Neural cell (in vitro differentiated cells): ENCODE data around the gene ZNF283. TPM values are rescaled to one million over a fixed set of nuclear protein-coding genes. Genes with fewer than 3 reads are reported as not detected.

ENCODE experiments used
- H2AFZ ChIP-seq: fragments of 200-600, 300-800 bp; sonication (generic), shearing (Covaris generic); 2 replicates; pipeline ENCODE4 v1.6.0; 2014; ENCODE audit warnings: low read depth, mild to moderate bottlenecking, antibody characterized with exemption, low read length, moderate library complexity
- H3F3A ChIP-seq: fragments of 200-600 bp; shearing (Covaris generic); 2 replicates; pipeline ENCODE4 v1.6.1; 2016; ENCODE audit warnings: mild to moderate bottlenecking, moderate library complexity, mixed read lengths, antibody characterized with exemption, low read length; ENCODE audit not compliant: insufficient read depth, poor library complexity, severe bottlenecking
- H3K27ac ChIP-seq: fragments of 200-600, 300-800 bp; sonication (generic), shearing (Covaris generic); 2 replicates; pipeline ENCODE4 v1.5.1; 2014; ENCODE audit warnings: mild to moderate bottlenecking, low read length, moderate library complexity
- H3K27me3 ChIP-seq: fragments of 300-800, 200-600 bp; sonication (generic), shearing (Covaris generic); 2 replicates; pipeline ENCODE4 v1.6.0; 2014; ENCODE audit warnings: mild to moderate bottlenecking, low read depth, low read length, moderate library complexity; ENCODE audit not compliant: insufficient read depth
- H3K36me3 ChIP-seq: fragments of 300-800, 200-600 bp; sonication (generic), shearing (Covaris generic); 2 replicates; pipeline ENCODE4 v1.5.1; 2014; ENCODE audit warnings: mild to moderate bottlenecking, antibody characterized with exemption, low read length, moderate library complexity; ENCODE audit not compliant: insufficient read depth
- H3K4me2 ChIP-seq: fragments of 300-800, 200-600 bp; sonication (generic), shearing (Covaris generic); 2 replicates; pipeline ENCODE4 v1.6.0; 2014; ENCODE audit warnings: mild to moderate bottlenecking, low read length
- H3K4me3 ChIP-seq: fragments of 300-800, 200-600 bp; sonication (generic), shearing (Covaris generic); 2 replicates; pipeline ENCODE4 v1.5.1; 2014; ENCODE audit warnings: mild to moderate bottlenecking, low read length, moderate library complexity
- H3K79me2 ChIP-seq: fragments of 200-600 bp; shearing (Covaris generic); replicated peaks from 2 replicates; pipeline ENCODE4 v1.6.0; 2014; ENCODE audit warnings: mild to moderate bottlenecking, low read length, moderate library complexity; ENCODE audit not compliant: insufficient read depth
- H3K9ac ChIP-seq: fragments of 300-800, 200-600 bp; sonication (generic), shearing (Covaris generic); 2 replicates; pipeline ENCODE4 v1.6.1; 2016; ENCODE audit warnings: mild to moderate bottlenecking, low read length, mixed read lengths
- H3K9me2 ChIP-seq: fragments of 200-600 bp; shearing (Covaris generic); 2 replicates; pipeline ENCODE4 v1.6.1; 2016; ENCODE audit warnings: mild to moderate bottlenecking, low read length, mixed read lengths; ENCODE audit not compliant: insufficient read depth
- H3K9me3 ChIP-seq: fragments of 200-600, 300-800 bp; sonication (generic), shearing (Covaris generic); 2 replicates; pipeline ENCODE4 v1.6.1; 2016; ENCODE audit warnings: mild to moderate bottlenecking, mixed run types, low read length, moderate library complexity, mixed read lengths
- H4K20me1 ChIP-seq: fragments of 200-600 bp; shearing (Covaris generic); 2 replicates; pipeline ENCODE4 v1.6.1; 2016; ENCODE audit warnings: mild to moderate bottlenecking, mixed run types; ENCODE audit not compliant: insufficient read depth
- EP300 ChIP-seq: fragments of 450-650 bp; conservative IDR thresholded peaks from 2 replicates; pipeline ENCODE4 v1.6.1; 2014; ENCODE audit warnings: antibody characterized with exemption, mild to moderate bottlenecking, moderate library complexity; ENCODE audit not compliant: poor library complexity, severe bottlenecking
- EZH2 ChIP-seq: fragments of 200-600, 300-800 bp; shearing (Covaris generic), sonication (generic); IDR thresholded peaks from 2 replicates; pipeline ENCODE4 v1.6.1; 2014; ENCODE audit warnings: antibody characterized with exemption, low read length, borderline replicate concordance, mild to moderate bottlenecking; ENCODE audit not compliant: insufficient read depth, poor library complexity, severe bottlenecking
- MXI1 ChIP-seq: fragments of 450-650 bp; conservative IDR thresholded peaks from 2 replicates; pipeline ENCODE4 v1.6.1; 2014; ENCODE audit warnings: antibody characterized with exemption, mild to moderate bottlenecking; ENCODE audit not compliant: poor library complexity, severe bottlenecking
- POLR2AphosphoS5 ChIP-seq: IDR thresholded peaks from 2 replicates; pipeline ENCODE4 v1.6.1; 2012
- RAD21 ChIP-seq: fragments of 450-650 bp; conservative IDR thresholded peaks from 2 replicates; pipeline ENCODE4 v1.6.1; 2014; ENCODE audit warnings: antibody characterized with exemption, mild to moderate bottlenecking, moderate library complexity
- SMC3 ChIP-seq: fragments of 450-650 bp; conservative IDR thresholded peaks from 2 replicates; pipeline ENCODE4 v1.6.1; 2014; ENCODE audit warnings: antibody characterized with exemption, mild to moderate bottlenecking, moderate library complexity; ENCODE audit not compliant: poor library complexity
- TAF1 ChIP-seq: IDR thresholded peaks from 2 replicates; pipeline ENCODE4 v1.6.1; 2012; ENCODE audit warnings: low read depth
- polyA plus RNA-seq: library from polyadenylated mRNA; depleted of rRNA; stranded (reverse); fragments of >200 nt; gene quantifications from 2 replicates; pipeline ENCODE4 v1.2.3, GENCODE V29; 2014
- TF ChIP-seq, protein P1 (sequence below): IDR thresholded peaks from 2 replicates; pipeline ENCODE4 v1.6.1; 2012; ENCODE audit warnings: borderline replicate concordance
- TF ChIP-seq, protein P2 (sequence below): fragments of 450-650 bp; IDR thresholded peaks from 2 replicates; pipeline ENCODE4 v1.5.1; 2014; ENCODE audit warnings: antibody characterized with exemption, mild to moderate bottlenecking, moderate library complexity; ENCODE audit not compliant: poor library complexity, severe bottlenecking

ZNF283 gene
- polyA plus RNA-seq, 1 donor from 2014 or later = 14.9 TPM

DNA sequence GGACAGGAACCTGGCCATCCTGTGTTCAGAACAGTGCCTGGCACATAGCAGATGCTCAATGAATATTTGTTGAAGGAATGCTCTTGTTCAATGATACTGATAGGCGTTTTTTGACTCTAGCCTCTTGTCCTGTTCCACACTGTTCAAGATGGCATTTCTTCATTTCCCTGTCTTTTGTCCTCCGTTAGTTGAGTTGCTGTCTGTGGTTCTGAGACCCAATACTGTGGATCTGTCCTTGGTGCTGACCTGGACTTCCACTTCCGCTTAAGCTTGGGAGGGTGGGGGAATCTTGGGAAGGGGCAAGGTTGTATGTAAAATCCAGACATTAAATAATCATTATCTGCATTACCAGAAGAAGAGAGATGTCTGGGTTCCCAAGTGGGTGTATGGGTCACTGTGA lies 38.1 kb upstream of the ZNF283 start:
- peaks cover 6% of the 10 kb centered on the region for H3K27me3 ChIP-seq
- no peak overlapping the region for H3K9ac ChIP-seq
- no peak overlapping the region for H3K4me3 ChIP-seq
- H4K20me1 ChIP-seq = no peaks in the 10 kb centered on the region
- H3F3A ChIP-seq = no peaks in the 10 kb centered on the region
- TF ChIP-seq RAD21 = no peak
- TF ChIP-seq, protein P1, sequence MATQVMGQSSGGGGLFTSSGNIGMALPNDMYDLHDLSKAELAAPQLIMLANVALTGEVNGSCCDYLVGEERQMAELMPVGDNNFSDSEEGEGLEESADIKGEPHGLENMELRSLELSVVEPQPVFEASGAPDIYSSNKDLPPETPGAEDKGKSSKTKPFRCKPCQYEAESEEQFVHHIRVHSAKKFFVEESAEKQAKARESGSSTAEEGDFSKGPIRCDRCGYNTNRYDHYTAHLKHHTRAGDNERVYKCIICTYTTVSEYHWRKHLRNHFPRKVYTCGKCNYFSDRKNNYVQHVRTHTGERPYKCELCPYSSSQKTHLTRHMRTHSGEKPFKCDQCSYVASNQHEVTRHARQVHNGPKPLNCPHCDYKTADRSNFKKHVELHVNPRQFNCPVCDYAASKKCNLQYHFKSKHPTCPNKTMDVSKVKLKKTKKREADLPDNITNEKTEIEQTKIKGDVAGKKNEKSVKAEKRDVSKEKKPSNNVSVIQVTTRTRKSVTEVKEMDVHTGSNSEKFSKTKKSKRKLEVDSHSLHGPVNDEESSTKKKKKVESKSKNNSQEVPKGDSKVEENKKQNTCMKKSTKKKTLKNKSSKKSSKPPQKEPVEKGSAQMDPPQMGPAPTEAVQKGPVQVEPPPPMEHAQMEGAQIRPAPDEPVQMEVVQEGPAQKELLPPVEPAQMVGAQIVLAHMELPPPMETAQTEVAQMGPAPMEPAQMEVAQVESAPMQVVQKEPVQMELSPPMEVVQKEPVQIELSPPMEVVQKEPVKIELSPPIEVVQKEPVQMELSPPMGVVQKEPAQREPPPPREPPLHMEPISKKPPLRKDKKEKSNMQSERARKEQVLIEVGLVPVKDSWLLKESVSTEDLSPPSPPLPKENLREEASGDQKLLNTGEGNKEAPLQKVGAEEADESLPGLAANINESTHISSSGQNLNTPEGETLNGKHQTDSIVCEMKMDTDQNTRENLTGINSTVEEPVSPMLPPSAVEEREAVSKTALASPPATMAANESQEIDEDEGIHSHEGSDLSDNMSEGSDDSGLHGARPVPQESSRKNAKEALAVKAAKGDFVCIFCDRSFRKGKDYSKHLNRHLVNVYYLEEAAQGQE = no peak
- no peaks in the 10 kb centered on the region for H3K79me2 ChIP-seq
- no peaks in the 10 kb centered on the region for H3K9me2 ChIP-seq
- H3K36me3 ChIP-seq = no peaks in the 10 kb centered on the region
- H3K27ac ChIP-seq = no peak overlapping the region
- H2AFZ ChIP-seq = no peak overlapping the region
- H3K4me2 ChIP-seq = no peak overlapping the region
- no peaks in the 10 kb centered on the region for H3K9me3 ChIP-seq

DNA sequence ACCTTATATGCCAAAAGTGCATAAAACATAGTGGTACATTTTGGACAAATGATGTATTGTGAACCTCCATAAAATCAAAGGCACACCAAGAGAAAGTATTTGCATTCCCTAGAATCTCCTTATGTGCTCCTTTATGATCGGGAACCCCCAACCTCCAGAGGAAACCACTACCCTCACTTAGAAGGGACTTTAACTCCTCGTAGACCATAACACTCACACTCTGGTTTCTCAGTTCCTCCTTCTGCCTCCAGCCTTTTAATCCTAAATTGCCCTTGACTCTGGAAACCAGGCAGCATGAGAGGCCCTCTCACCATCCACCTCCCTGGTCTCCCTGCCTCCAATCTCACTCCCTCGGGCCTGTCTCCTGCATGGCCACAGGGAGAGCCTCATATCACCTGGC lies 36.5 kb upstream of the ZNF283 start:
- H3K9ac ChIP-seq = no peak overlapping the region

More for the DNA sequence above, 36.5 kb upstream of the ZNF283 start:
- TF ChIP-seq EZH2 (no peak), RAD21 (no peak), TAF1 (no peak), MXI1 (no peak), POLR2AphosphoS5 (no peak), SMC3 (no peak), EP300 (no peak)
- TF ChIP-seq, protein P1 = no peak
- TF ChIP-seq, protein P2, sequence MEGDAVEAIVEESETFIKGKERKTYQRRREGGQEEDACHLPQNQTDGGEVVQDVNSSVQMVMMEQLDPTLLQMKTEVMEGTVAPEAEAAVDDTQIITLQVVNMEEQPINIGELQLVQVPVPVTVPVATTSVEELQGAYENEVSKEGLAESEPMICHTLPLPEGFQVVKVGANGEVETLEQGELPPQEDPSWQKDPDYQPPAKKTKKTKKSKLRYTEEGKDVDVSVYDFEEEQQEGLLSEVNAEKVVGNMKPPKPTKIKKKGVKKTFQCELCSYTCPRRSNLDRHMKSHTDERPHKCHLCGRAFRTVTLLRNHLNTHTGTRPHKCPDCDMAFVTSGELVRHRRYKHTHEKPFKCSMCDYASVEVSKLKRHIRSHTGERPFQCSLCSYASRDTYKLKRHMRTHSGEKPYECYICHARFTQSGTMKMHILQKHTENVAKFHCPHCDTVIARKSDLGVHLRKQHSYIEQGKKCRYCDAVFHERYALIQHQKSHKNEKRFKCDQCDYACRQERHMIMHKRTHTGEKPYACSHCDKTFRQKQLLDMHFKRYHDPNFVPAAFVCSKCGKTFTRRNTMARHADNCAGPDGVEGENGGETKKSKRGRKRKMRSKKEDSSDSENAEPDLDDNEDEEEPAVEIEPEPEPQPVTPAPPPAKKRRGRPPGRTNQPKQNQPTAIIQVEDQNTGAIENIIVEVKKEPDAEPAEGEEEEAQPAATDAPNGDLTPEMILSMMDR = no peak
- Histone ChIP-seq H4K20me1 (no peaks in the 10 kb centered on the region), H3F3A (no peaks in the 10 kb centered on the region), H3K36me3 (no peaks in the 10 kb centered on the region), H3K27ac (no peak overlapping the region), H3K79me2 (no peaks in the 10 kb centered on the region), H3K4me2 (no peak overlapping the region), H2AFZ (no peak overlapping the region), H3K4me3 (no peak overlapping the region), H3K27me3 (peaks cover 6% of the 10 kb centered on the region), H3K9me3 (no peaks in the 10 kb centered on the region), H3K9me2 (no peaks in the 10 kb centered on the region)
